H1 (cell line): ENCODE data around the gene TMEM272. TPM values are rescaled to one million over a fixed set of nuclear protein-coding genes. Genes with fewer than 3 reads are reported as not detected.

Source experiments
- CTCF ChIA-PET: fragments of 300-600 bp; sonication (Branson Sonifier 250); formaldehyde crosslinking; loops from one replicate; lab custom pipeline; 2021; ENCODE audit not compliant: partially characterized antibody; lab: Charles Lee
- POLR2A ChIA-PET: fragments of 300-600 bp; sonication (Branson Sonifier 250); formaldehyde crosslinking; loops from one replicate; lab custom pipeline; 2021; ENCODE audit warnings: inconsistent platforms; ENCODE audit not compliant: partially characterized antibody; lab: Charles Lee
- DNase-seq, 2 experiments: peaks; one replicate each; pipeline versions ENCODE4 v3.0.0 to v3.0.0-alpha.2; 2010 to 2022; ENCODE audit warnings: low spot score in 2 of 2, low read depth in 1 of 2, mixed read lengths in 1 of 2
- FAIRE-seq: peaks from 2 replicates; lab custom pipeline; 2011; peaks lifted over from hg19 to GRCh38; lab: Jason Lieb, UNC
- H2AFZ ChIP-seq: 2 replicates; pipeline ENCODE4 v1.8.1; 2012; ENCODE audit warnings: low read length, inconsistent platforms
- H2AK5ac ChIP-seq: 2 replicates; pipeline ENCODE4 v1.6.1; 2013; ENCODE audit warnings: low read depth, low read length
- H2BK120ac ChIP-seq: replicated peaks from 2 replicates; pipeline ENCODE3; 2013; ENCODE audit warnings: low read depth, low read length, inconsistent platforms
- H2BK12ac ChIP-seq: 2 replicates; pipeline ENCODE4 v1.6.1; 2013; ENCODE audit warnings: low read depth, low read length
- H2BK15ac ChIP-seq: 2 replicates; pipeline ENCODE4 v1.6.1; 2013; ENCODE audit warnings: low read length
- H2BK20ac ChIP-seq: 2 replicates; pipeline ENCODE4 v1.6.1; 2013; ENCODE audit warnings: low read length
- H2BK5ac ChIP-seq: 2 replicates; pipeline ENCODE4 v1.6.1; 2013; ENCODE audit warnings: low read depth, low read length
- H3K14ac ChIP-seq: 2 replicates; pipeline ENCODE4 v1.6.1; 2013; ENCODE audit warnings: inconsistent platforms; ENCODE audit not compliant: insufficient read length
- H3K18ac ChIP-seq: 2 replicates; pipeline ENCODE4 v1.6.1; 2013; ENCODE audit warnings: low read length; ENCODE audit errors: extremely low read depth
- H3K23ac ChIP-seq: 2 replicates; pipeline ENCODE4 v1.6.1; 2013; ENCODE audit warnings: inconsistent platforms; ENCODE audit not compliant: insufficient read length
- H3K23me2 ChIP-seq: 2 replicates; pipeline ENCODE4 v1.6.1; 2013; ENCODE audit warnings: low read depth, low read length
- H3K27ac ChIP-seq: 2 replicates; pipeline ENCODE4 v1.6.1; 2011; ENCODE audit warnings: low read depth, low read length, inconsistent platforms
- H3K27me3 ChIP-seq, 4 experiments: replicated peaks in 1 of 4; 1 replicate in 1 of 4; 2 replicates in 3 of 4; pipeline versions ENCODE4 v1.6.1 to v1.8.1; 2011 to 2013; ENCODE audit warnings: low read length in 3 of 4, mild to moderate bottlenecking in 3 of 4, inconsistent platforms in 2 of 4, mixed read lengths in 2 of 4, moderate library complexity in 1 of 4; ENCODE audit not compliant: control insufficient read depth in 3 of 4, insufficient read depth in 3 of 4; ENCODE audit errors: extremely low read depth in 1 of 4
- H3K36me3 ChIP-seq, 4 experiments: 2 replicates each; pipeline versions ENCODE4 v1.6.1 to v1.8.1; 2011 to 2013; ENCODE audit warnings: mild to moderate bottlenecking in 4 of 4, low read length in 3 of 4, moderate library complexity in 2 of 4, control low read depth in 1 of 4, inconsistent platforms in 1 of 4; ENCODE audit not compliant: insufficient read depth in 4 of 4, control insufficient read depth in 2 of 4
- H3K4ac ChIP-seq: replicated peaks from 2 replicates; pipeline ENCODE3; 2013; ENCODE audit warnings: low read length, low read depth, mixed read lengths, inconsistent platforms; ENCODE audit not compliant: insufficient read length
- H3K4me1 ChIP-seq, 4 experiments: replicated peaks in 1 of 4; 1 replicate in 1 of 4; 2 replicates in 3 of 4; pipeline versions ENCODE4 v1.6.1 to v1.8.1; 2011 to 2013; ENCODE audit warnings: low read length in 3 of 4, inconsistent platforms in 2 of 4, mixed read lengths in 1 of 4; ENCODE audit not compliant: insufficient read depth in 4 of 4, control insufficient read depth in 3 of 4
- H3K4me2 ChIP-seq, 2 experiments: 2 replicates each; pipeline versions ENCODE4 v1.6.1 to v1.8.1; 2011 to 2013; ENCODE audit warnings: low read depth in 2 of 2, low read length in 2 of 2, control low read depth in 1 of 2, inconsistent platforms in 1 of 2, mild to moderate bottlenecking in 1 of 2; ENCODE audit not compliant: insufficient read depth in 1 of 2
- H3K4me3 ChIP-seq, 4 experiments: fragments of 200-600, 300-600 bp in 1 of 4; sonication (generic), shearing (Covaris generic), sonication (Bioruptor Twin) in 1 of 4; 2 replicates each; pipeline versions ENCODE4 v1.5.1 to v1.8.1; 2011 to 2016; ENCODE audit warnings: low read length in 4 of 4, low read depth in 3 of 4, control low read depth in 2 of 4, inconsistent platforms in 2 of 4, mild to moderate bottlenecking in 2 of 4, mixed read lengths in 1 of 4, moderate library complexity in 1 of 4; ENCODE audit not compliant: insufficient read depth in 2 of 4; ENCODE audit errors: extremely low read depth in 1 of 4
- H3K56ac ChIP-seq: replicated peaks from 2 replicates; pipeline ENCODE3; 2013; ENCODE audit warnings: low read depth, mild to moderate bottlenecking, mixed read lengths, low read length, inconsistent platforms; ENCODE audit not compliant: insufficient read length
- H3K79me1 ChIP-seq: 2 replicates; pipeline ENCODE4 v1.6.1; 2013; ENCODE audit warnings: low read depth, low read length, control low read depth
- H3K79me2 ChIP-seq, 2 experiments: 2 replicates each; pipeline versions ENCODE4 v1.6.1 to v1.8.1; 2012 to 2013; ENCODE audit warnings: low read length in 2 of 2, mild to moderate bottlenecking in 2 of 2, inconsistent platforms in 1 of 2; ENCODE audit not compliant: insufficient read depth in 2 of 2, control insufficient read depth in 1 of 2
- H3K9ac ChIP-seq, 4 experiments: replicated peaks in 1 of 4; 1 replicate in 1 of 4; 2 replicates in 3 of 4; pipeline versions ENCODE4 v1.6.1 to v1.8.1; 2011 to 2013; ENCODE audit warnings: low read depth in 3 of 4, low read length in 3 of 4, control low read depth in 2 of 4, mild to moderate bottlenecking in 2 of 4, moderate library complexity in 2 of 4, inconsistent platforms in 1 of 4; ENCODE audit errors: extremely low read depth in 1 of 4
- H3K9me3 ChIP-seq, 2 experiments: 2 replicates each; pipeline versions ENCODE4 v1.6.1 to v1.8.1; 2012 to 2013; ENCODE audit warnings: mild to moderate bottlenecking in 2 of 2, moderate library complexity in 2 of 2, control low read depth in 1 of 2, inconsistent platforms in 1 of 2, low read depth in 1 of 2, low read length in 1 of 2, mixed read lengths in 1 of 2; ENCODE audit not compliant: insufficient read depth in 2 of 2
- H4K20me1 ChIP-seq, 2 experiments: replicated peaks in 1 of 2; 2 replicates each; pipeline versions ENCODE3 to v1.8.1; 2011 to 2013; ENCODE audit warnings: inconsistent platforms in 2 of 2, low read length in 2 of 2, mild to moderate bottlenecking in 1 of 2; ENCODE audit not compliant: insufficient read depth in 2 of 2, control insufficient read depth in 1 of 2
- H4K5ac ChIP-seq: 2 replicates; pipeline ENCODE4 v1.6.1; 2013; ENCODE audit warnings: low read length, low read depth, mixed read lengths, inconsistent platforms; ENCODE audit not compliant: insufficient read length
- H4K8ac ChIP-seq: 2 replicates; pipeline ENCODE4 v1.8.0; 2013; ENCODE audit warnings: mild to moderate bottlenecking, moderate library complexity, low read length, inconsistent platforms; ENCODE audit not compliant: insufficient read depth; ENCODE audit errors: extremely low read depth
- H4K91ac ChIP-seq: replicated peaks from 2 replicates; pipeline ENCODE3; 2013; ENCODE audit warnings: low read length, mixed read lengths, inconsistent platforms; ENCODE audit not compliant: insufficient read length
- CBX8 ChIP-seq: fragments of 300-800, 300-1000 bp; sonication (generic); IDR thresholded peaks from 2 replicates; pipeline ENCODE4 v1.7.1; 2016; ENCODE audit warnings: low read depth, low read length, borderline replicate concordance
- GTF2F1 ChIP-seq: IDR thresholded peaks from 2 replicates; pipeline ENCODE4 v1.6.1; 2012; ENCODE audit warnings: low read depth, low read length, improper control_type of control experiment, borderline replicate concordance
- KDM5A ChIP-seq: fragments of 200-600 bp; IDR thresholded peaks from 2 replicates; pipeline ENCODE4 v1.7.1; 2012; ENCODE audit warnings: mild to moderate bottlenecking, low read length, inconsistent platforms, mixed read lengths
- SAP30 ChIP-seq: fragments of 300-600 bp; sonication (generic); IDR thresholded peaks from 2 replicates; pipeline ENCODE4 v1.7.1; 2012; ENCODE audit warnings: low read length, moderate library complexity, mild to moderate bottlenecking, inconsistent platforms; ENCODE audit not compliant: insufficient read depth, insufficient replicate concordance
- WGBS, 2 experiments: shearing (Covaris generic) in 1 of 2; methylation state at CpG; one replicate each; pipeline versions ENCODE4 v1.1.6 to v1.1.7; 2013 to 2015; ENCODE audit warnings: low lambda C conversion rate in 2 of 2, mixed read lengths in 2 of 2, inconsistent platforms in 1 of 2, low coverage in 1 of 2, missing lambda C conversion rate in 1 of 2; ENCODE audit not compliant: insufficient replicate concordance in 2 of 2, insufficient coverage in 1 of 2, insufficient read length in 1 of 2; ENCODE audit errors: extremely low coverage in 1 of 2, missing lambda C conversion rate in 1 of 2; 5-methylcytosine and 5-hydroxymethylcytosine counted together
- polyA plus RNA-seq, 7 experiments: library from polyadenylated mRNA; depleted of rRNA in 3 of 7; stranded (reverse) in 5 of 7; unstranded in 2 of 7; fragments of >200 nt in 5 of 7; fragments of 200-250 nt in 2 of 7; gene quantifications; 1 replicate in 5 of 7; 2 replicates in 1 of 7; 4 replicates in 1 of 7; pipeline versions ENCODE4 v1.2.1 to v1.2.3, GENCODE V29; 2011 to 2013; ENCODE audit warnings: missing spikeins in 2 of 7, mixed read lengths in 2 of 7
- total RNA-seq: library from RNA; stranded (reverse); fragmentation: NEBNext Ultra II Directional; extraction: Animal tissue kit (Norgen Biotek cat#: 25700); gene quantifications from 2 replicates; pipeline ENCODE4 v1.2.1, GENCODE V29; 2021

TMEM272 gene
- total and polyA plus RNA-seq, 2 of the 8 experiments (the other 6 are each of a cell fraction or from before 2014, with no cell fraction given) = 0.05 TPM; not detected in 1

- H4K20me1 ChIP-seq = no peaks in the 10 kb centered on the region
- H3K27ac ChIP-seq = no peak overlapping the region
- H3K79me1 ChIP-seq = no peaks in the 10 kb centered on the region
- no peak for FAIRE-seq
- H3K4me1 ChIP-seq = peaks cover 0 to 6% (median 3%) of the 10 kb centered on the region in 4 experiments; a peak in 5 of 7 replicates
- no peak overlapping the region for H3K23ac ChIP-seq
- 95% methylated on average over 3 of the region's 4 CpGs; no CpG with 5 or more reads in 1 of the 2 experiments for WGBS, 2 experiments
- H3K56ac ChIP-seq = no peak overlapping the region
- H3K9ac ChIP-seq = no peak overlapping the region
- H2BK20ac ChIP-seq = no peak overlapping the region
- no peak overlapping the region for H2AK5ac ChIP-seq
- DNase-seq = no peak
- POLR2A ChIA-PET = interaction anchor here (0.8 to 1.0 kb wide), 2 partner anchors 9 to 24 kb away, joined by 3 read pairs; no protein-coding TSS in a partner anchor
- H2AFZ ChIP-seq = no peak overlapping the region
- H3K79me2 ChIP-seq = no peaks in the 10 kb centered on the region
- H3K14ac ChIP-seq = no peak overlapping the region
- H3K27me3 ChIP-seq = no peaks in the 10 kb centered on the region
- no peak overlapping the region for H3K4ac ChIP-seq
- no peak overlapping the region for H3K4me2 ChIP-seq
- H4K91ac ChIP-seq = peak overlapping the region; percentile 5
- no peaks in the 10 kb centered on the region for H3K9me3 ChIP-seq
- H3K4me3 ChIP-seq = no peak overlapping the region
- H2BK120ac ChIP-seq = no peak overlapping the region
- no peak overlapping the region for H4K8ac ChIP-seq
- H3K18ac ChIP-seq = no peak overlapping the region
- no peak overlapping the region for H2BK12ac ChIP-seq
- H4K5ac ChIP-seq = no peak overlapping the region
- H3K23me2 ChIP-seq = no peaks in the 10 kb centered on the region
- no peaks in the 10 kb centered on the region for H3K36me3 ChIP-seq
- CTCF ChIA-PET = interaction anchor here (1.1 to 9.1 kb wide), 5 partner anchors 12 to 350 kb away, joined by 3 to 123 read pairs (median 9); no protein-coding TSS in a partner anchor
- 0 out of 2 replicates have a peak overlapping the region, but pooled peaks have one; percentile 35 for H2BK5ac ChIP-seq
- no peak overlapping the region for H2BK15ac ChIP-seq
- TF ChIP-seq SAP30 = no peak
- TF ChIP-seq CBX8 = no peak
- no peak for TF ChIP-seq KDM5A
- no peak for TF ChIP-seq GTF2F1
Measured at GRCh38 chr13:51794964-51795363, 50.0 kb downstream of the TMEM272 start.
